Ascending aorta (tissue), 2 donors: ENCODE measurements around the gene TDRD9. TPM values are rescaled to one million over a fixed set of nuclear protein-coding genes. Genes with fewer than 3 reads are reported as not detected.
"Not testable (repeated sequence)": the region's sequence is repeated elsewhere in the genome, so short reads cannot be mapped to it uniquely, and the experiment has no call there.

Experiments used
- DNase-seq, 2 donors: peaks; one replicate each; pipeline ENCODE4 v3.0.0-alpha.2; 2019; ENCODE audit warnings: low spot score in 2 of 2
- H3K27ac ChIP-seq, 2 donors: fragments of 200-600 bp; sonication (generic); one replicate each; pipeline ENCODE4 v1.5.1; 2016 to 2017; ENCODE audit warnings: mild to moderate bottlenecking in 1 of 2
- H3K27me3 ChIP-seq: fragments of 200-600 bp; sonication (generic); one replicate; pipeline ENCODE4 v1.5.1; 2017
- H3K36me3 ChIP-seq, 2 donors: fragments of 200-600 bp; sonication (generic); one replicate each; pipeline ENCODE4 v1.5.1; 2016
- H3K4me1 ChIP-seq, 2 donors: fragments of 200-600 bp; sonication (generic); one replicate each; pipeline ENCODE4 v1.5.1; 2016 to 2017; ENCODE audit warnings: mild to moderate bottlenecking in 1 of 2
- H3K4me3 ChIP-seq, 2 donors: fragments of 200-600 bp; sonication (generic); one replicate each; pipeline ENCODE4 v1.5.1; 2016 to 2017; ENCODE audit warnings: mild to moderate bottlenecking in 1 of 2
- H3K9me3 ChIP-seq, 2 donors: fragments of 200-600 bp; sonication (generic); one replicate each; pipeline ENCODE4 v1.5.1; 2016
- CTCF ChIP-seq, 3 experiments: fragments of 200-600 bp in 2 of 3; fragments of 450-650 bp in 1 of 3; sonication (generic) in 2 of 3; IDR thresholded peaks; one replicate each; pipeline ENCODE4 v1.5.1; 2016 to 2019; ENCODE audit warnings: antibody characterized with exemption in 3 of 3, mild to moderate bottlenecking in 1 of 3, moderate library complexity in 1 of 3
- intact Hi-C: fragments of 100-400 bp; cut with DNase I; formaldehyde crosslinking; loops from one replicate; pipeline ENCODE4 v1.15.1; 2023
- total RNA-seq: library from RNA; depleted of rRNA; stranded (reverse); fragments of >200 nt; gene quantifications from one replicate; pipeline ENCODE4 v1.1.0, GENCODE V29; 2016

Gene TDRD9
- total RNA-seq, 1 donor from 2014 or later, result 1.4 TPM

DNA sequence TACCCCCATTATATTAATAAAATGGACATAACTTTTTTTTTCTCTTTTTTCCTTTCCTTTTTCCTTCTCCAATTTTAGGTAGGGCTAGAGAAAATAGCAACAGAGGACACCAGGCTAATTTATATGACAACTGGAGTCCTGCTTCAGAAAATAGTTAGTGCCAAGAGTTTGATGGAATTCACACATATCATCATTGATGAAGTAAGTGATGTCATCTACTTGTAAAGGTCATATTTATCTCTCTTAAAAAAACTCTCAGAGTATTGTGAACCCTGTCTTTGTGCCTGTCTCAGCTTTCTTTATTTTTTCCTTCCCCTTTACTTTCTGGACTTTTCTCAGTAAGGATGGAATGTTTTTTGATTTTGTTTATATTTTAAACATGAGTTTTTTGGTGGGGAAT, 38.4 kb downstream of the TDRD9 start:
- no peaks in the 10 kb centered on the region for H3K36me3 ChIP-seq
- intact Hi-C loops, result no loop called here
- no peaks in the 10 kb centered on the region for H3K9me3 ChIP-seq
- no peak for DNase-seq
- TF ChIP-seq CTCF (IDR thresholded peaks at IDR 0.05), result no peak
- no peak overlapping the region for H3K27ac ChIP-seq
- H3K27me3 ChIP-seq, result no peaks in the 10 kb centered on the region
- no peak overlapping the region for H3K4me3 ChIP-seq
- no peaks in the 10 kb centered on the region for H3K4me1 ChIP-seq

- DNase-seq, result no peak
- intact Hi-C loops, result no loop called here
- TF ChIP-seq CTCF (IDR thresholded peaks at IDR 0.05), result no peak
Measured at GRCh38 chr14:103969961-103970360, 41.7 kb downstream of the TDRD9 start.

GRCh38 chr14:103973354-103973753, 45.1 kb downstream of the TDRD9 start:
- H3K9me3 ChIP-seq, result no peaks in the 10 kb centered on the region

More at GRCh38 chr14:103969961-103970360, 41.7 kb downstream of the TDRD9 start:
- no peak overlapping the region for H3K27ac ChIP-seq
- H3K9me3 ChIP-seq, result no peaks in the 10 kb centered on the region
- no peaks in the 10 kb centered on the region for H3K4me1 ChIP-seq
- H3K27me3 ChIP-seq, result no peaks in the 10 kb centered on the region
- no peaks in the 10 kb centered on the region for H3K36me3 ChIP-seq
- H3K4me3 ChIP-seq, result no peak overlapping the region

DNA sequence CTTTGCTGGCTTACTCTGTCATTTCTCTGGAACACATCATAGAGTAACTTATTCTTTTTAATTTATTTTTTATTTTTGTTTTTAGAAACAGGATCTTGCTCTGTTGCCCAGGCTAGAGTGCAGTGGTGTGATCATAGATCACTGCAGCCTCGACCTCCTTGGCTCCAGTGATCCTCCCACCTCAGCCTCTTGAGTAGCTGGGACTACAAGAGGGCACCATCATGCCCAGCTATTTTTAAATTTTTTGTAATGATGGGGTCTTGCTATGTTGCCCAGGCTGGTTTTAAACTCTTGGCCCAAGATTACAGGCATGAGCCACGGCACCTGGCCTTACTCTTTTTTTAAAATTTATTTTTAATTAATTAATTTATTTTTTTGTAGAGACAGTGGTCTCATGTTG, 46.3 kb downstream of the TDRD9 start:
- TF ChIP-seq CTCF (IDR thresholded peaks at IDR 0.05), result no peak
- H3K4me3 ChIP-seq, result no peak overlapping the region

More at GRCh38 chr14:103973354-103973753, 45.1 kb downstream of the TDRD9 start:
- no peak for DNase-seq
- no peaks in the 10 kb centered on the region for H3K36me3 ChIP-seq
- H3K4me3 ChIP-seq, result no peak overlapping the region
- H3K4me1 ChIP-seq, result no peaks in the 10 kb centered on the region
- H3K27ac ChIP-seq, result no peak overlapping the region
- intact Hi-C loops, result no loop called here
- TF ChIP-seq CTCF (IDR thresholded peaks at IDR 0.05), result no peak
- no peaks in the 10 kb centered on the region for H3K27me3 ChIP-seq

GRCh38 chr14:103980623-103981238, 52.5 kb downstream of the TDRD9 start:
- not testable (repeated sequence) for H3K36me3 ChIP-seq, H3K4me1 ChIP-seq, H3K4me3 ChIP-seq, H3K27me3 ChIP-seq, H3K9me3 ChIP-seq, H3K27ac ChIP-seq
- peak in 1 of 2 donors; percentile 76 for DNase-seq
- peak; percentile 28 to 54 (median 47) for TF ChIP-seq CTCF (IDR thresholded peaks at IDR 0.05)
- intact Hi-C loops, result loop anchor here (5.0 kb wide), 1 partner anchor 173 kb away; no protein-coding TSS in a partner anchor

More for the DNA sequence above, 46.3 kb downstream of the TDRD9 start:
- Histone ChIP-seq H3K27ac (no peak overlapping the region), H3K4me1 (no peaks in the 10 kb centered on the region), H3K9me3 (no peaks in the 10 kb centered on the region), H3K36me3 (no peaks in the 10 kb centered on the region), H3K27me3 (no peaks in the 10 kb centered on the region)
- DNase-seq, result no peak
- intact Hi-C loops, result no loop called here
